T-helper 2 cell treated with Interferon-gamma antibody and Interleukin-4, amounts not matched to agents 100 ng/mL and 5 ng/mL, for 36 hours (primary cell): ENCODE data around the gene KRTAP1-5. TPM values are rescaled to one million over a fixed set of nuclear protein-coding genes. Genes with fewer than 3 reads are reported as not detected.
"Not testable (repeated sequence)": the region's sequence is repeated elsewhere in the genome, so short reads cannot be mapped to it uniquely, and the experiment has no call there.

Source experiments
- intact Hi-C: fragments of 100-400 bp; cut with micrococcal nuclease; formaldehyde crosslinking; loops from one replicate; pipeline ENCODE4 v1.15.1; 2023
- total RNA-seq: library from RNA; stranded (reverse); gene quantifications from 2 replicates; pipeline ENCODE4 v1.2.3, GENCODE V29; 2022

The KRTAP1-5 gene
- total RNA-seq, 1 donor from 2014 or later = not detected

GRCh38 chr17:41008811-41009210 lies 18.2 kb downstream of the KRTAP1-5 start, which contains the start of gene KRTAP3-1:
TSS of gene KRTAP3-1 (minus strand) at chr17:41009128. CDS start at chr17:41009074, 54 bp downstream.
- intact Hi-C loops = no loop called here

- intact Hi-C loops = no loop called here
These were observed 22.6 kb downstream of the KRTAP1-5 start for GRCh38 chr17:41004397-41004796.

GRCh38 chr17:41003926-41004325 lies 23.1 kb downstream of the KRTAP1-5 start:
- intact Hi-C loops = no loop called here

- intact Hi-C loops = no loop called here
These were observed 24.2 kb downstream of the KRTAP1-5 start for GRCh38 chr17:41002814-41003213.

- intact Hi-C loops = no loop called here
These were observed 25.2 kb downstream of the KRTAP1-5 start for GRCh38 chr17:41001795-41002194.

- intact Hi-C loops = not testable (repeated sequence)
These were observed 27.4 kb downstream of the KRTAP1-5 start, which contains the start of gene KRTAP3-2 for GRCh38 chr17:40999563-40999962. TSS of gene KRTAP3-2 (minus strand) at chr17:40999906. CDS start at chr17:40999853, 53 bp downstream.

GRCh38 chr17:40997361-40997760 lies 29.6 kb downstream of the KRTAP1-5 start:
- intact Hi-C loops = no loop called here

- intact Hi-C loops = no loop called here
These were observed 30.2 kb downstream of the KRTAP1-5 start for GRCh38 chr17:40996829-40997228.

- intact Hi-C loops = no loop called here
These were observed 31.9 kb downstream of the KRTAP1-5 start for GRCh38 chr17:40995116-40995515.

GRCh38 chr17:40993839-40994238 lies 33.2 kb downstream of the KRTAP1-5 start, which contains the start of gene KRTAP3-3:
TSS of gene KRTAP3-3 (minus strand) at chr17:40994164. CDS start at chr17:40994097, 67 bp downstream.
- intact Hi-C loops = no loop called here

- intact Hi-C loops = no loop called here
These were observed 33.9 kb downstream of the KRTAP1-5 start for GRCh38 chr17:40993084-40993483.

- intact Hi-C loops = no loop called here
These were observed 34.3 kb downstream of the KRTAP1-5 start for GRCh38 chr17:40992666-40993065.

- intact Hi-C loops = no loop called here
These were observed 40.1 kb downstream of the KRTAP1-5 start for GRCh38 chr17:40986920-40987319.

- intact Hi-C loops = no loop called here
These were observed 42.8 kb downstream of the KRTAP1-5 start, which contains the start of gene KRT40 for GRCh38 chr17:40984226-40984625. TSS of gene KRT40 (minus strand) at chr17:40984326. CDS start at chr17:40984273, 53 bp downstream.

- intact Hi-C loops = no loop called here
These were observed 45.9 kb downstream of the KRTAP1-5 start for GRCh38 chr17:40981115-40981514.

- intact Hi-C loops = no loop called here
These were observed 46.4 kb downstream of the KRTAP1-5 start for GRCh38 chr17:40980596-40980995.

- intact Hi-C loops = no loop called here
These were observed 46.9 kb downstream of the KRTAP1-5 start for GRCh38 chr17:40980117-40980516.

GRCh38 chr17:40978575-40979151 lies 48.3 kb downstream of the KRTAP1-5 start:
- intact Hi-C loops = no loop called here

Other genes starting within 250 kb of the KRTAP1-5 start
- not detected in 2 replicates for gene KRT27, start 244.7 kb downstream of the KRTAP1-5 start, total RNA-seq
- not detected in 2 replicates for gene KRT28, start 227.2 kb downstream of the KRTAP1-5 start, total RNA-seq
- 29.9 and 32.8 TPM in 2 replicates for gene KRT10, start 204.6 kb downstream of the KRTAP1-5 start, total RNA-seq
- gene KRT12, start 160.0 kb downstream of the KRTAP1-5 start, total RNA-seq = not detected in 2 replicates
- gene KRT20, start 142.0 kb downstream of the KRTAP1-5 start, total RNA-seq = not detected in 2 replicates
- gene KRT23, start 89.6 kb downstream of the KRTAP1-5 start, total RNA-seq = not detected in 2 replicates
- gene KRT39, start 60.3 kb downstream of the KRTAP1-5 start, total RNA-seq = not detected in 2 replicates
- not detected in 2 replicates for gene KRT40, start 42.9 kb downstream of the KRTAP1-5 start, total RNA-seq
- not detected in 2 replicates for gene KRTAP3-3, start 33.0 kb downstream of the KRTAP1-5 start, total RNA-seq
- gene KRTAP3-2, start 27.3 kb downstream of the KRTAP1-5 start, total RNA-seq = not detected in 2 replicates
- not detected in 2 replicates for gene KRTAP3-1, start 18.1 kb downstream of the KRTAP1-5 start, total RNA-seq
- not detected in 2 replicates for gene KRTAP1-4, start 3.0 kb upstream of the KRTAP1-5 start, total RNA-seq
- not detected in 2 replicates for gene KRTAP1-3, start 7.7 kb upstream of the KRTAP1-5 start, total RNA-seq
- not detected in 2 replicates for gene KRTAP1-1, start 14.2 kb upstream of the KRTAP1-5 start, total RNA-seq
- gene KRTAP2-1, start 20.1 kb upstream of the KRTAP1-5 start, total RNA-seq = not detected in 2 replicates
- gene KRTAP2-2, start 28.0 kb upstream of the KRTAP1-5 start, total RNA-seq = not detected in 2 replicates
- not detected in 2 replicates for gene KRTAP2-3, start 32.9 kb upstream of the KRTAP1-5 start, total RNA-seq
- not detected in 2 replicates for gene KRTAP2-4, start 38.7 kb upstream of the KRTAP1-5 start, total RNA-seq
- gene KRTAP4-7, start 56.9 kb upstream of the KRTAP1-5 start, total RNA-seq = not detected in 2 replicates
- not detected in 2 replicates for gene KRTAP4-8, start 70.9 kb upstream of the KRTAP1-5 start, total RNA-seq
- gene KRTAP4-16, start 75.0 kb upstream of the KRTAP1-5 start, total RNA-seq = not detected in 2 replicates
- gene KRTAP4-9, start 78.2 kb upstream of the KRTAP1-5 start, total RNA-seq = not detected in 2 replicates
- not detected in 2 replicates for gene KRTAP4-11, start 91.2 kb upstream of the KRTAP1-5 start, total RNA-seq
- not detected in 2 replicates for gene KRTAP4-12, start 97.0 kb upstream of the KRTAP1-5 start, total RNA-seq
- gene KRTAP4-6, start 113.3 kb upstream of the KRTAP1-5 start, total RNA-seq = not detected in 2 replicates
- gene KRTAP4-5, start 122.6 kb upstream of the KRTAP1-5 start, total RNA-seq = not detected in 2 replicates
- gene KRTAP4-4, start 133.5 kb upstream of the KRTAP1-5 start, total RNA-seq = not detected in 2 replicates
- not detected in 2 replicates for gene KRTAP4-3, start 141.0 kb upstream of the KRTAP1-5 start, total RNA-seq
- gene KRTAP4-2, start 151.0 kb upstream of the KRTAP1-5 start, total RNA-seq = not detected in 2 replicates
- not detected in 2 replicates for gene KRTAP4-1, start 157.7 kb upstream of the KRTAP1-5 start, total RNA-seq
- gene KRTAP9-1, start 162.7 kb upstream of the KRTAP1-5 start, total RNA-seq = not detected in 2 replicates
- gene KRTAP9-2, start 199.4 kb upstream of the KRTAP1-5 start, total RNA-seq = not detected in 2 replicates
- not detected in 2 replicates for gene KRTAP9-3, start 205.2 kb upstream of the KRTAP1-5 start, total RNA-seq
- not detected in 2 replicates for gene KRTAP9-8, start 210.8 kb upstream of the KRTAP1-5 start, total RNA-seq
- not detected in 2 replicates for gene KRTAP9-4, start 222.5 kb upstream of the KRTAP1-5 start, total RNA-seq
- gene KRTAP9-9, start 228.2 kb upstream of the KRTAP1-5 start, total RNA-seq = not detected in 2 replicates
- gene KRTAP9-6, start 238.2 kb upstream of the KRTAP1-5 start, total RNA-seq = not detected in 2 replicates
- not detected in 2 replicates for gene KRTAP9-7, start 248.5 kb upstream of the KRTAP1-5 start, total RNA-seq